ENCODE data around the gene ASAH2B.
"Not testable (repeated sequence)": the region's sequence is repeated elsewhere in the genome, so short reads cannot be mapped to it uniquely, and the experiment has no call there.

Gene ASAH2B

GRCh38 chr10:50739618-50740292 is at the start of gene ASAH2B:
ASAH2B (plus strand) TSS chr10:50739936; CDS start chr10:50745131, 5,195 bp downstream.
- peak; percentile 84 for ATAC-seq (ENCODE audit: low read depth)
- H3K27ac ChIP-seq (ENCODE audit: poor library complexity, severe bottlenecking) = peak within 1 kb of the TSS; percentile 50
- H3K27me3 ChIP-seq (ENCODE audit: insufficient read depth, poor library complexity, severe bottlenecking) = no peaks in the 10 kb centered on the region
- H3K4me3 ChIP-seq (ENCODE audit: severe bottlenecking) = peak within 1 kb of the TSS; percentile 85
- H3K9me3 ChIP-seq (ENCODE audit: severe bottlenecking) = no peaks in the 10 kb centered on the region
- no peak for TF ChIP-seq CTCF (IDR thresholded peaks at IDR 0.05; ENCODE audit: poor library complexity, severe bottlenecking)
- peak; percentile 72 for DNase-seq (ENCODE audit: low spot score)
- peaks cover 5% of the 10 kb centered on the region for H3K4me1 ChIP-seq (ENCODE audit: insufficient read depth, poor library complexity, severe bottlenecking)
- H3K36me3 ChIP-seq (ENCODE audit: low read depth) = no peaks in the 10 kb centered on the region

GRCh38 chr10:50697819-50698218 is 41.9 kb upstream of the ASAH2B start:
- H3K36me3 ChIP-seq (ENCODE audit: low read depth); H3K27ac ChIP-seq (ENCODE audit: poor library complexity, severe bottlenecking); ATAC-seq (ENCODE audit: low read depth); H3K27me3 ChIP-seq (ENCODE audit: insufficient read depth, poor library complexity, severe bottlenecking); H3K4me1 ChIP-seq (ENCODE audit: insufficient read depth, poor library complexity, severe bottlenecking); DNase-seq (ENCODE audit: low spot score); H3K9me3 ChIP-seq (ENCODE audit: severe bottlenecking); H3K4me3 ChIP-seq (ENCODE audit: severe bottlenecking): not testable (repeated sequence)

- not testable (repeated sequence) for H3K4me1 ChIP-seq (ENCODE audit: insufficient read depth, poor library complexity, severe bottlenecking); DNase-seq (ENCODE audit: low spot score); H3K27ac ChIP-seq (ENCODE audit: poor library complexity, severe bottlenecking); H3K27me3 ChIP-seq (ENCODE audit: insufficient read depth, poor library complexity, severe bottlenecking); H3K9me3 ChIP-seq (ENCODE audit: severe bottlenecking); H3K4me3 ChIP-seq (ENCODE audit: severe bottlenecking); H3K36me3 ChIP-seq (ENCODE audit: low read depth)
- peak; percentile 86 for ATAC-seq (ENCODE audit: low read depth)
Observed at GRCh38 chr10:50701947-50702346, 37.8 kb upstream of the ASAH2B start.

- DNase-seq (ENCODE audit: low spot score); ATAC-seq (ENCODE audit: low read depth); H3K9me3 ChIP-seq (ENCODE audit: severe bottlenecking); H3K27me3 ChIP-seq (ENCODE audit: insufficient read depth, poor library complexity, severe bottlenecking); H3K4me1 ChIP-seq (ENCODE audit: insufficient read depth, poor library complexity, severe bottlenecking); H3K27ac ChIP-seq (ENCODE audit: poor library complexity, severe bottlenecking); H3K36me3 ChIP-seq (ENCODE audit: low read depth); H3K4me3 ChIP-seq (ENCODE audit: severe bottlenecking): not testable (repeated sequence)
Observed at GRCh38 chr10:50702997-50703396, 36.7 kb upstream of the ASAH2B start.

- not testable (repeated sequence) for DNase-seq (ENCODE audit: low spot score); H3K27me3 ChIP-seq (ENCODE audit: insufficient read depth, poor library complexity, severe bottlenecking); ATAC-seq (ENCODE audit: low read depth); H3K4me3 ChIP-seq (ENCODE audit: severe bottlenecking); H3K27ac ChIP-seq (ENCODE audit: poor library complexity, severe bottlenecking); H3K4me1 ChIP-seq (ENCODE audit: insufficient read depth, poor library complexity, severe bottlenecking); H3K9me3 ChIP-seq (ENCODE audit: severe bottlenecking); H3K36me3 ChIP-seq (ENCODE audit: low read depth)
Observed at GRCh38 chr10:50704436-50705079, 35.2 kb upstream of the ASAH2B start.

- not testable (repeated sequence) for H3K27me3 ChIP-seq (ENCODE audit: insufficient read depth, poor library complexity, severe bottlenecking); H3K4me3 ChIP-seq (ENCODE audit: severe bottlenecking); H3K36me3 ChIP-seq (ENCODE audit: low read depth); H3K4me1 ChIP-seq (ENCODE audit: insufficient read depth, poor library complexity, severe bottlenecking); H3K9me3 ChIP-seq (ENCODE audit: severe bottlenecking); H3K27ac ChIP-seq (ENCODE audit: poor library complexity, severe bottlenecking); DNase-seq (ENCODE audit: low spot score); ATAC-seq (ENCODE audit: low read depth)
Observed at GRCh38 chr10:50706006-50706405, 33.7 kb upstream of the ASAH2B start.

- H3K4me3 ChIP-seq (ENCODE audit: severe bottlenecking); DNase-seq (ENCODE audit: low spot score); H3K27ac ChIP-seq (ENCODE audit: poor library complexity, severe bottlenecking); H3K9me3 ChIP-seq (ENCODE audit: severe bottlenecking); H3K36me3 ChIP-seq (ENCODE audit: low read depth); H3K27me3 ChIP-seq (ENCODE audit: insufficient read depth, poor library complexity, severe bottlenecking); H3K4me1 ChIP-seq (ENCODE audit: insufficient read depth, poor library complexity, severe bottlenecking); ATAC-seq (ENCODE audit: low read depth): not testable (repeated sequence)
Observed at GRCh38 chr10:50710241-50710640, 29.5 kb upstream of the ASAH2B start.

- not testable (repeated sequence) for DNase-seq (ENCODE audit: low spot score); H3K9me3 ChIP-seq (ENCODE audit: severe bottlenecking)
Observed at GRCh38 chr10:50723812-50724211, 15.9 kb upstream of the ASAH2B start.

GRCh38 chr10:50728112-50728511 is 11.6 kb upstream of the ASAH2B start:
- H3K4me3 ChIP-seq (ENCODE audit: severe bottlenecking); DNase-seq (ENCODE audit: low spot score); ATAC-seq (ENCODE audit: low read depth): not testable (repeated sequence)

More at GRCh38 chr10:50723812-50724211, 15.9 kb upstream of the ASAH2B start:
- not testable (repeated sequence) for H3K36me3 ChIP-seq (ENCODE audit: low read depth); H3K27me3 ChIP-seq (ENCODE audit: insufficient read depth, poor library complexity, severe bottlenecking); H3K4me1 ChIP-seq (ENCODE audit: insufficient read depth, poor library complexity, severe bottlenecking); H3K27ac ChIP-seq (ENCODE audit: poor library complexity, severe bottlenecking); ATAC-seq (ENCODE audit: low read depth); H3K4me3 ChIP-seq (ENCODE audit: severe bottlenecking)

GRCh38 chr10:50738987-50739617 is 634 bp upstream of the ASAH2B start:
- H3K4me3 ChIP-seq (ENCODE audit: severe bottlenecking) = peak overlapping the region; percentile 85
- not testable (repeated sequence) for ATAC-seq (ENCODE audit: low read depth); H3K36me3 ChIP-seq (ENCODE audit: low read depth); H3K9me3 ChIP-seq (ENCODE audit: severe bottlenecking); H3K27me3 ChIP-seq (ENCODE audit: insufficient read depth, poor library complexity, severe bottlenecking); H3K4me1 ChIP-seq (ENCODE audit: insufficient read depth, poor library complexity, severe bottlenecking); DNase-seq (ENCODE audit: low spot score)
- peak overlapping the region; percentile 50 for H3K27ac ChIP-seq (ENCODE audit: poor library complexity, severe bottlenecking)

More at GRCh38 chr10:50728112-50728511, 11.6 kb upstream of the ASAH2B start:
- H3K9me3 ChIP-seq (ENCODE audit: severe bottlenecking); H3K27me3 ChIP-seq (ENCODE audit: insufficient read depth, poor library complexity, severe bottlenecking); H3K36me3 ChIP-seq (ENCODE audit: low read depth); H3K4me1 ChIP-seq (ENCODE audit: insufficient read depth, poor library complexity, severe bottlenecking); H3K27ac ChIP-seq (ENCODE audit: poor library complexity, severe bottlenecking): not testable (repeated sequence)

All from RWPE2 (cell line).